NCI-H128 (cell line): ENCODE results near the gene ADAMTS18.
"Not testable (repeated sequence)": the region's sequence is repeated elsewhere in the genome, so short reads cannot be mapped to it uniquely, and the experiment has no call there.

Source experiments
- DNase-seq: peaks from one replicate; lab custom pipeline; 2025; ENCODE audit not compliant: unreplicated experiment; lab: John Stamatoyannopoulos, UW

Gene ADAMTS18, protein sequence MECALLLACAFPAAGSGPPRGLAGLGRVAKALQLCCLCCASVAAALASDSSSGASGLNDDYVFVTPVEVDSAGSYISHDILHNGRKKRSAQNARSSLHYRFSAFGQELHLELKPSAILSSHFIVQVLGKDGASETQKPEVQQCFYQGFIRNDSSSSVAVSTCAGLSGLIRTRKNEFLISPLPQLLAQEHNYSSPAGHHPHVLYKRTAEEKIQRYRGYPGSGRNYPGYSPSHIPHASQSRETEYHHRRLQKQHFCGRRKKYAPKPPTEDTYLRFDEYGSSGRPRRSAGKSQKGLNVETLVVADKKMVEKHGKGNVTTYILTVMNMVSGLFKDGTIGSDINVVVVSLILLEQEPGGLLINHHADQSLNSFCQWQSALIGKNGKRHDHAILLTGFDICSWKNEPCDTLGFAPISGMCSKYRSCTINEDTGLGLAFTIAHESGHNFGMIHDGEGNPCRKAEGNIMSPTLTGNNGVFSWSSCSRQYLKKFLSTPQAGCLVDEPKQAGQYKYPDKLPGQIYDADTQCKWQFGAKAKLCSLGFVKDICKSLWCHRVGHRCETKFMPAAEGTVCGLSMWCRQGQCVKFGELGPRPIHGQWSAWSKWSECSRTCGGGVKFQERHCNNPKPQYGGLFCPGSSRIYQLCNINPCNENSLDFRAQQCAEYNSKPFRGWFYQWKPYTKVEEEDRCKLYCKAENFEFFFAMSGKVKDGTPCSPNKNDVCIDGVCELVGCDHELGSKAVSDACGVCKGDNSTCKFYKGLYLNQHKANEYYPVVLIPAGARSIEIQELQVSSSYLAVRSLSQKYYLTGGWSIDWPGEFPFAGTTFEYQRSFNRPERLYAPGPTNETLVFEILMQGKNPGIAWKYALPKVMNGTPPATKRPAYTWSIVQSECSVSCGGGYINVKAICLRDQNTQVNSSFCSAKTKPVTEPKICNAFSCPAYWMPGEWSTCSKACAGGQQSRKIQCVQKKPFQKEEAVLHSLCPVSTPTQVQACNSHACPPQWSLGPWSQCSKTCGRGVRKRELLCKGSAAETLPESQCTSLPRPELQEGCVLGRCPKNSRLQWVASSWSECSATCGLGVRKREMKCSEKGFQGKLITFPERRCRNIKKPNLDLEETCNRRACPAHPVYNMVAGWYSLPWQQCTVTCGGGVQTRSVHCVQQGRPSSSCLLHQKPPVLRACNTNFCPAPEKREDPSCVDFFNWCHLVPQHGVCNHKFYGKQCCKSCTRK (N-terminal part only)

DNA sequence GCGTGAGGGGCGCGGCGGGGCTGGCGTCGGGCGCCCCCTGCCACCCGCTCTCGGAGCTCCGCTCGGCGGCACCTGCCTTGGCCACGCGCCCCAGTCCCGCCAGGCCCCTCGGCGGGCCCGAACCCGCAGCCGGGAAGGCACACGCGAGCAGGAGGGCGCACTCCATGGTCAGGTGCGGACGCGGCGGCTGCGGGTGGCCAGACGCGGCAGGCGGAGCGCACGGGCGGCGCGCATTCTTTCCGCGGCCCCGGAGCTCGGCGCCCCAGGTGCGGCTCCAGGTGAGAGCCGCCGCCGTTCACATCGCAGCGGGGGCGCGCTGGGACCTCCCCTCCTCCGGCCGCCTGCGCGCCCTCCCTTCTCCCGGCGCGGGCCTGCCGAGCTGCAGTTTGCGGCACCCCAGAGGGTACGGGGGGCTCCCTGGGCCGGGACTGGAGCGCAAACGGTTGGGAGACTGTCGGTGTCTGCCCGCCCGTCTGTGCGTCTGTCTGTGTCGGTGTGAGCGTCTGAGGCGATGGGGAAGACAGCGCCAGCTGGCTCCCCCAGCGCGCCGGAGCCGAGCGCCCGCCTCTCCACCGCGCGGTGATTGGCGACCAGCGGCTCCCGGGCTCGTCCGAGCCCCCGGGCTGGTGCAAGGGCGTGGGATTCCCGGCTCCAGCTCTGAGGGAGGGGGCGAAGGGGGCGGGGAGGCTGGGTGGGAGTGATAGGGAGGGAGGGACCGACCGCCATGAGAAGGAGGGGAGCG lies at the start of gene ADAMTS18:
Gene ADAMTS18, minus strand, starts transcription at position 505 of the 742 bp plus-strand sequence. Its CDS starts 339 bp downstream, at position 166.
- DNase-seq, result no peak

DNA sequence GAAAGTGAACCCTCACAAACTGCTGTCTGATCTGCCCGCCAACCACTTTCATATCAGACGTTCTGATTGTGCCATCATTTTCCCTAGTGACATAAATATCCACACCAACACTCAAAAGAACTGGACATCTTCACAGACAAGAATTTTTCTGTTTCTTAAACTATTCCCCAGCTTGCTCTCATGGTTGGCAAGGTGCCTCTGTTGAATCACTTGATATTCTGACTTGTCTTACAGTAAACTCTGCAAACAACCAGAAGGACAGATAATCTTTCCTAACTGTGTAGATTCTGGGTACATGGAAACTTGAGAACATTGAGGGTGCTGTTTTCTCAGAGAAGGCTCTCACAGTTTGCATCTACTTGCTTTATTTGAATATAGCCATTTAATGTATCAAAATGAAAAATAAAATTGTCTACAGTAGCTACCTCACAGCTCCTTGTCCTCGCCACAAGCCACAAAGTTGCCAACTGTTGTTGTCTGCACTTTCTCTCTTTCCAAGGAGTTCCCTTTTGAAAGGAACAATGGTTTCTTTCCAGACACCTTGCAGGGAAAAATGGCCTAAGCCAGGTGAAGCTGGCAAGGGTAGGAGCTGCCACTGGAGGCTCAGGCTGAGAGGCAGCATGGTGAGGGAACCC lies 46.0 kb upstream of the ADAMTS18 start:
- no peak for DNase-seq

DNA sequence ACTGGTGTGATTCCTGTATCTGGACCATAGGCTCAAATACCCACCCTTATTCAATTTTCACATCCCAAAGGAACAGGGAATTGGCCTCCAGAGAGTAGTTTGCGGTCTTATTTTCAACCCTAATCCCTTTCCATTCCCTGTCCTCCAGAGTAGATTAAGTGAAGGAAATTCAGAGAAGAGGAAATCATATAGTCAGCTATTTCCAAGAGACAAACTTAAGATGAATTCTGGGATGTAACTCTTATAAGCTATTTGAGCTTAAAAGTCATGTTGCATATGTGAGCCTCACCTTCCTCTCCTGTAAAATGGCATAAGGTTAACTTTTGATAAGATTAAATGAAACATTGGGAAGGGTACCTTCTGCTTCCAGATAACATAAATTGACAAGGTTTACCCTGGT lies 37.4 kb upstream of the ADAMTS18 start:
- DNase-seq, result no peak

DNA sequence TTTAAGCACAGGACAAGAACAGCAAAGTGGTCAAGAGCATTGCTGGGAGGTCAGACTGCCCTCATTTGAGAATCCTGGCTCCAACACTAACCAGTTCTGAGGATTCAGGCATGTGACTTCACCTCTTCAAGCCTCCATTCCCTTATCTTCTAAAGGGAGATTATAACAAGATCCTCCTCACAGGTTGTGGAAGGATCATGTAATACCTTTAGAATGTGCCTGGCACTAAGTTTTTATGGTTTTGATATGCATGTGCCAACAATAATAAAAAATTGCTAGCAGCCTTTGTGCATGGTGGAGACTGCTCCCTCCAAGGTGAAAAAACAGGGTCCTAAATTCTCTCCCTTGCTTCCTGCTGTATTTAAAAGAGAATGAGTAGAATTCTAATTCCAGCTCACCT lies 36.0 kb upstream of the ADAMTS18 start:
- no peak for DNase-seq

DNA sequence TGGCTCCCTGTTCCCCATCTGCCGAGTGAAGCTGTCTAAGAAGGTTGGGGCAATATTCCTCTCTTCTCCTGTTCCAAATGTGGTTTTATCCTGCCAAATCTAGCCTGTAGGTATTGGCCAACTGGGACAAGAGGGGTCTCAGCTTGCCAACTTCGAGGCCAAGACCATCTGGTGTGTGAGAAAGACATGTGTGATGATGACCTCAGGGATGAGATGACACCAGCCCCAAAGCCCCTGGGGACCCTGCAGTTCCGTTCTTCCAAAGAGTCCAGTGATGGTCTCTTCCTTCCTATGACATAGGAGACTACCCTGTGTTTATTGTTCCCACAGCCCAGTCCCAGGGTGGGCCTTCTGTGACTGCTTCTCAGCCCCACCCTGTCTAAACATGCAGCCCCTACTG lies 34.8 kb upstream of the ADAMTS18 start:
- no peak for DNase-seq

DNA sequence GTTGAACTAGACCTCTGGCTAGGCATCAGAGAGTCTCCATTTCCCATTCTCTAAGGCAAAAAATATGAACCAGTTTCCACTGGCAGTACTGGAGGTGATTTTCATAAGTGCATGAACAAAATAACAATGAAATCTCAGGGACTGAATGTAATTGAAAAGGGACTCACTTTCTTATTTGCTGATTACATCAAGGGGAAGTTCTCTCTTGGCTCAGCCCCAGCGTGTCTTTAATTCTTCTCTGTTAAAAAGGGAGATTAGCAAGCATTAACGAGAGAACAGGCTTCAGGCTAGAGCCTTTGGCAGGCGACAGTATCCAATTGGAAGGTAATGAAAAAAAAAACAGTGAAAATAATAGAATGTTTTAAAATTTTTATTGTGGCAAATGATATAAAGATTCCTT lies 34.0 kb upstream of the ADAMTS18 start:
- no peak for DNase-seq

DNA sequence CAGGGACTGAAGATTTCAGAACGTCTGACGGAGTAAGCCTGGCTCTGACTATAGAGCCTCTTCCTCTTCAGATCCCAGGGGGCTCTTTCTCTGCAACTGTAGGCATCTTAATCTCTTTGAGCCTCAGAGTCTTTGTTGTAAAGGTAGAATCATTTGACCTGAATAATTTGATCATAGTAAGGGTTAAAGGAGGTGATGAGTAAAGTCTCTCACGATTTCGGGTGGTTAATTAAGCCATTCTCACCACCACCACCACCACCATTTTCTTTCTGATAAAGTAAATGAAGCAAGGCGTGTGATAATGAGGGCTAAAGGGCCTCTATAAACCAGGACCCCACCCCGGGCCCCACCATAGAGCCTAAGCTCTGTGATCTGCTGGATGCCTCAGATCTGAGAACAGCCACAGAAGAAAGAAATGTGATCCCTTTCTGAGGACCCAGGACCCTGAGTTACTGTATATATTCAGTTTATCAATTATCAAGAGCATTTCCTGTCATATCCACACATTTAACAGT lies 33.0 kb upstream of the ADAMTS18 start:
- DNase-seq, result no peak

DNA sequence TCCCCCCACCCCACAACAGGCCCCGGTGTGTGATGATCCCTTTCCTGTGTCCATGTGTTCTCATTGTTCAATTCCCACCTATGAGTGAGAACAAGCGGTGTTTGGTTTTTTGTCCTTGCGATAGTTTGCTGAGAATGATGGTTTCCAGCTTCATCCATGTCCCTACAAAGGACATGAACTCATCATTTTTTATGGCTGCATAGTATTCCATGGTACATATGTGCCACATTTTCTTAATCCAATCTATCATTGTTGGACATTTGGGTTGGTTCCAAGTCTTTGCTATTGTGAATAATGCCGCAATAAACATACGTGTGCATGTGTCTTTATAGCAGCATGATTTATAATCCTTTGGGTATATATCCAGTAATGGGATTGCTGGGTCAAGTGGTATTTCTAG lies 28.8 kb upstream of the ADAMTS18 start:
- DNase-seq, result not testable (repeated sequence)

DNA sequence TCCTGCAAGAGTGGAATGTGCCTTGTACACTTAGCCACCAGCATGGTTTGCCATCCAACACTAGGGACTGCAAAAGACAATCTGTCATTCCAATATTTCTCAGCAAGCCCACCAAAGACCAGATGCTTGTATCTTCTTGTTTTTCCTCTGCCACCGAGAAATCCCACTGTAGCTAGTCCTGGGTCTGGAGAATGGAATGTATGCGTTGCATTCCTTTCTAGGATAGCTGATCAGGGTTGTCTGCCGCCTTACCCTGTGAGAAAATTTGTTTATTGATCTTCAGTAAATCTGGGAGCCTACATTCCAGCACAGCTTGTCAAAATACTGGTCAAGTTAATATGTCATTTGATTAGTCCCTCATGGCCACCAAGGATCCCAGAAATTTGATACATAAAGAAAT lies 28.1 kb upstream of the ADAMTS18 start:
- DNase-seq, result no peak

DNA sequence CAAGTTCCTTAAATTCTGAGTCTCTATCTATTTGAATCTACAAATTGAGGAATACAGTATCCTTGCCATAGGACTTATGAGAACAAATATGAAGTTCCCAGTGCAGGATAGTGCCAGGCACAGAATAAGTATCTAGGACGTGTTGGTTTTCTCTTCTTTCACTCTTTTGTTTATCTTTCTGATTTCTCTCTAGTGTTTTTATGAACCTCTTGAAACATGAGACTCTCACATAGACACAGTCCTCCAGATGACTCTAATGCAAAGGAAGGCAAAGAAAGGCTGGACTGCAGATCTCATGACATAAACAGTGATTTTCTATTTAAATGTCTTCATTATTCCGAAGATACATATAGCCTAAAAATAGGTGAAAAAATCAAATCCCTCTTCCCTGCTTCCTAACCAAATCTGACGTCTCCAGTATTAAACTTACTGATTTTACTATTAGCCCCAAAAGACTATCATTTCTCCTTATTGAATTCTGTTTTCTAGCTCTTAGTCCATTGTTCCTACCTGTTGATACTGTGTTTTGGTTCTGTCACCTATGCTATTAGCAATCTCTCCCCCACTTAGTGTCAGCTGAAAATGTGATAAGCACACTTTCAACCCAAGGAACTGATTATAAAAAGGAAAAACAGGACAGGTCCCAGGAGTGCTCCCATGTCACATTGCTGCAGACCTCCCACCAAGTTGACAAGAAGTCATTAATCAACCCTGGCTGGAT lies 24.9 kb upstream of the ADAMTS18 start:
- DNase-seq, result no peak

DNA sequence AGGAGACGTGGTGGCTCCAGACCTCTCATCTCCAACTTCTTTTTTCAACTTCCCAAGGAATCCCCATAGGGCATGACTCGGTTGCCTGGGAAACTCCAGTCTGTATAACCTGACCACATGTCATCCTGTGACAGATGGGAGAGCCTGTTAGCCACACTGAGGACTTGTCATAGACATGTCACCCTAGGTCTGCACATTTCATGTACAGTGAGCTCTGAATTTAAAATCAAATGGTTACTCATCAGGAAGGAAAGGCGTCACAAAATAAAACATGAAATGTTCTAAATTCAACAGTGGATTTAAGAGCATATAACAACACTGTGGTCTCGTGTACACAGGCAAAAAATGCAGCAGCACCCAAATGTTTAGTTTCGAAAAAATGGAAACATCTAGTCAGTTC lies 22.2 kb upstream of the ADAMTS18 start:
- no peak for DNase-seq

DNA sequence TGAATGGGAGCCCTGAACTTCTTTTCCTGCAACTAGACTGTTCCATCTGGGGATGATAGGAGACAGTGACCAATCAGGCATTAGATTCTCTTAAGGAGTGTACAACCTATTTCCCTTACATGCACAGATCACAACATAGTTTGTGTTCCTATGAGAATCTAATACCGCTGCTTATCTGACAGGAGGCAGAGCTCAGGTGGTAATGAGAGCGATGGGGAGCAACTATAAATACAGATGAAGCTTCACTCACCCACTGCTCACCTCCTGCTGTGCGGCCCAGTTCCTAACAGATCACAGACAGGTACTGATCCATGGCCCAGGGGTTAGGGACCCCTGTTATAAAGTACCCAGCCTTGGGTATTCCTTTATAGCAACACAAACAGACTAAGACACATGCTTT lies 17.4 kb upstream of the ADAMTS18 start:
- no peak for DNase-seq

DNA sequence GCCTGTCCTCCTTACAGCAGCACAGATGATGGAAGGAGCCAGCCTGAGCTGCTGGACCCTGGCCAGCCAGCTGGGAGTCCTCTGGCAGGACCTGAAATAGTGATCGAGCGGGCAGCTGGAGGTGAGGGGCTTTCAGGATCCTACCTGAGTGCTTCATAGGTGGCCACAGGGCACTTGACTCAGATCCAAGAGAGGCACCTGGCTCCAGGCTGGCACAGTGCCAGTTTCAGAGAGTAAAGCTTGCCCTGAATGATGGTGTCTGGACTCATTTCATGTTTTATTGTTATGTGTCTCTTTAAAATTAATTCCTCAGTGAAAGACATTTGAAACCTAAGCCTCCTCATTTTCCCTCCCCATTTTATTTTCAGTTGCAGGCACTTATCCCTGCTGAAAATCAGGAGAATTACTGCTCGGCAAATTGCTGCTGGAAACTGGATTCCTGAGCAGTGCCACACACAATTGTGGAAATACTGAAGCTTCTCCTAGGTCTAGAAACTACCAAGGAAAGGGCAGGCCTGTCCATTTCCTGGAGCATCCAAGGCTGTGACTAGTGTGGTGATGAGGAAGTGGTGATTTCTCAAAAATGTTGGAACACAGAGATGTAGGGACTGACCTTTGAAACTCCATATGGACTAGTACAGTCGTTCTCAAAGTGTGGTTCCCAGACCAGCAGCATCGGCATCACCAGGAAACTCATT lies 16.1 kb upstream of the ADAMTS18 start:
- peak; percentile 91 for DNase-seq

DNA sequence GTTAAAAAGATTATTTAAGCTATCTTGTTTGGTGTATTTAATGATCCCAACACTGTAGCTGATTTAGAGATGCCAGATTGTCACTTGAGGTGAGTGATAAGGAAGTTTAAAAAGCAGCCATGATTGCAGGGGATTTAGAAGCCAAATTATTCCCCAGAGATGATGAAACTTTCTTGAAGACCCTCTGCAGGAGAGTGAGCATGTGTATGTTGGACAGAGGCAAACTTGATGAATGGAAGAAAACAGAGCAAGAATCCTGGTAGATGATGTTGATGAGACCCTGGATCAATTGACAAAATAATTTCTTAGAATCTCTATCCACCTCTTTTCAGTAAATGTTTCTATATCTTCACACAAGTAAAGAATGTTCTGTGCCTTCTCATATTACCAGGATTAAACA lies 14.4 kb upstream of the ADAMTS18 start:
- DNase-seq, result no peak

DNA sequence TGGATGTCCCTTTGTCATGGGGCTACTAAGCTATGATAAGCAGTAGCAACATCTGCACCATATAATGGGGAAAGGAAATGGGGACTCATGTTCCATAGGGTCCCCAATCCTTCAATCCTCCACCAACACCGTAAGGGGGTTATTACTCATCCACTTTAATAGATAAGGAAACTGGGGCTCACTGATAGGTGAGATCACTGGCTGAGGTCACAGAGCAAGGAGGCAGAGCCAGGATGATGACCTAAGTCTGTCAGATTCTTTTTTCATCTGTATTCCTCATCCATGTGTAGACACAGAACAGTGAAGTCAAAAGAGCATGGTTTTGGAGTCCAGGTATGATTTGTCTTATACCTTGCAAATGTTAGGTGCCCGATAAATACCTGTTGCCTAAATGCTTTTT lies 10.5 kb upstream of the ADAMTS18 start:
- DNase-seq, result no peak

DNA sequence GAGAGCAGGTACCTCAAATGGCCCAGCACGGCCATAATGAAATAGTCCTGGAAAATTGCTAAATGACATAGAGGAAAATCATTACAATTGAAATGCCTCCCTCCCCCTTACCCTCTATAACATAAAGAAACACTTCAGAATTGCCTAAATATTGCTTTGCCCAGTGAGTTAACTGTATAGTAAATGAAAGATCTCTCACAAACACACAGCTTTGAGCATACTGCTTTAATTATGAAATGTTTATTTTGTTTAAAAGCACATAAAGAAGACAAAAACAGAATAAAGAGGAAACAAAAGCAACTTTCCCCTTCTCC lies 9.3 kb upstream of the ADAMTS18 start:
- DNase-seq, result no peak

DNA sequence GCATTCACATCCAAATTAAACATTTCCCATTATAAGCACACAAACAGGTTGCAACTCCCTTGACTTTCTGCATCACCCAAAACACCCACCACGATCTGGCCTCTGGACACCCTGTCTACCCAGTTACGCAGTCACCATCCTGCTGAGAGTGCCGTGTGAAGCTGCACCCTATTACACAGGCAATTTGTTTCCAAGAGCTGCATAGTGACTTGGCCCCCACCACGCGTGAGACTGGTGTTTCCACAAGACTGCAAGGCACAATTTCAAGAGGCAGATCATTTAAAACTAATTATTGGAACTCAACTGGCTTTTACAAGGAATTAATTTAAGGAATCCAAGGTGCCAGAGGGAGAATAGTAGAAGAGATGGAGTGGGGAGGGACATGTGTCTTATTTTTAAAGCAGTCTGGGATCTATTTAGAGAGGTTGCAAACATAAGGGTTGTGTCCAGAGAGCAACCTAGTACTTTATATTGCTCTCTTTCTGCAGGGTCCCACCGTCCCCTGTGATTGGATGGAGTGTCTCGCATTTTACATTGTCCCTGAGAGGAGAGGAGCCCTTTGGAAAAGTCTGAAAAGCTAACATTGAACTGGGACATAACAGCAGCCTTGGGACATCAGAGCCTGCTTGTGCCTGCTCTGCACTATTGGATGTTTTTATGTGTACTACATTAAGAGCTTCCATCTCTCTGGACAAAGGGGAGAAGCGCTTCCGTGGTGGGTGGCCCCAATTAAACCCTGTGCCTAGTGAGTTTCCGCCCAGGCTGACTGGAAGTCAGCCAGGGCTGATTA lies 8.7 kb upstream of the ADAMTS18 start:
- no peak for DNase-seq

DNA sequence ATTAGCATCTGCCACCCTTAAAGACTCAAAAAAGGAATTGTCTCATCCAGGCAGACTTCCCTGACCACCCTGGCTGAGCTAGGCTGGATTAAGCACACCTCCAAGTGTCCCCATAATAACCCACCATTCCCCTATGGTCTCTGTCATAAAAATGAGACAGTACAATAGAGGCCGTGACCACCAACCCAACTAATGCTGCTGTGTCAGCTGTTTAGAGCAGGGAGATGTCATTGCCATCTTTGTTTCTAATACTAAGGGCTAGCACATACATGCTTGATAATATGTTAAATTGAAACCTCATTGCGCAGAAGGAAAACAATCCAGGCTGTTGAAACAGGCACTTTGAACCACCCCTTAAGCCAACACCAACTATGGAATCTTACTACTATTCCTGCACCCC lies 7.2 kb upstream of the ADAMTS18 start:
- no peak for DNase-seq
